ENCODE data around the gene SYTL2. TPM values are rescaled to one million over a fixed set of nuclear protein-coding genes. Genes with fewer than 3 reads are reported as not detected.
A peak's percentile ranks its signal among the peaks of the same experiment; 100 is the strongest.

The SYTL2 gene
- polyA plus RNA-seq, 1 donor from 2014 or later = 2.3 TPM

GRCh38 chr11:85710917-85711316 lies 100.0 kb downstream of the SYTL2 start:
- Histone ChIP-seq H4K20me1 (ENCODE audit: insufficient read depth) (no peaks in the 10 kb centered on the region), H3K79me2 (replicated peaks; ENCODE audit: insufficient read depth, low read length) (no peaks in the 10 kb centered on the region), H3K36me3 (ENCODE audit: insufficient read depth, low read length) (no peaks in the 10 kb centered on the region), H2AFZ (ENCODE audit: low read depth, low read length) (peak overlapping the region; percentile 2), H3F3A (ENCODE audit: insufficient read depth, low read length, poor library complexity, severe bottlenecking) (no peaks in the 10 kb centered on the region), H3K9ac (ENCODE audit: low read length) (no peak overlapping the region), H3K4me2 (ENCODE audit: low read length) (no peak overlapping the region), H3K27me3 (ENCODE audit: insufficient read depth, low read depth, low read length) (no peaks in the 10 kb centered on the region), H3K9me2 (ENCODE audit: insufficient read depth, low read length) (no peaks in the 10 kb centered on the region), H3K9me3 (ENCODE audit: low read length) (no peaks in the 10 kb centered on the region), H3K27ac (ENCODE audit: low read length) (no peak overlapping the region), H3K4me3 (ENCODE audit: low read length) (no peak overlapping the region)
- TF ChIP-seq RAD21 (conservative IDR thresholded peaks at IDR 0.05) = no peak

GRCh38 chr11:85709941-85710702 lies 100.8 kb downstream of the SYTL2 start:
- no peak overlapping the region for H3K27ac ChIP-seq (ENCODE audit: low read length)
- H3K9me2 ChIP-seq (ENCODE audit: insufficient read depth, low read length) = no peaks in the 10 kb centered on the region
- no peaks in the 10 kb centered on the region for H3K9me3 ChIP-seq (ENCODE audit: low read length)
- H3F3A ChIP-seq (ENCODE audit: insufficient read depth, low read length, poor library complexity, severe bottlenecking) = no peaks in the 10 kb centered on the region
- H4K20me1 ChIP-seq (ENCODE audit: insufficient read depth) = no peaks in the 10 kb centered on the region
- no peak overlapping the region for H3K9ac ChIP-seq (ENCODE audit: low read length)
- no peaks in the 10 kb centered on the region for H3K27me3 ChIP-seq (ENCODE audit: insufficient read depth, low read depth, low read length)
- H3K79me2 ChIP-seq (replicated peaks; ENCODE audit: insufficient read depth, low read length) = no peaks in the 10 kb centered on the region
- no peaks in the 10 kb centered on the region for H3K36me3 ChIP-seq (ENCODE audit: insufficient read depth, low read length)
- no peak overlapping the region for H3K4me3 ChIP-seq (ENCODE audit: low read length)
- TF ChIP-seq MXI1 (conservative IDR thresholded peaks at IDR 0.05; ENCODE audit: poor library complexity, severe bottlenecking) = no peak
- no peak for TF ChIP-seq RAD21 (conservative IDR thresholded peaks at IDR 0.05)
- TF ChIP-seq TAF1 (IDR thresholded peaks at IDR 0.05; ENCODE audit: low read depth) = no peak
- no peak for TF ChIP-seq CTCF (IDR thresholded peaks at IDR 0.05; ENCODE audit: poor library complexity, severe bottlenecking)
- no peak for TF ChIP-seq EP300 (conservative IDR thresholded peaks at IDR 0.05; ENCODE audit: poor library complexity, severe bottlenecking)
- TF ChIP-seq POLR2AphosphoS5 (IDR thresholded peaks at IDR 0.05) = no peak
- TF ChIP-seq SMC3 (conservative IDR thresholded peaks at IDR 0.05; ENCODE audit: poor library complexity) = no peak
- no peak overlapping the region for H2AFZ ChIP-seq (ENCODE audit: low read depth, low read length)
- H3K4me2 ChIP-seq (ENCODE audit: low read length) = no peak overlapping the region

GRCh38 chr11:85705800-85706199 lies 105.1 kb downstream of the SYTL2 start:
- Histone ChIP-seq H3K4me2 (ENCODE audit: low read length) (no peak overlapping the region), H2AFZ (ENCODE audit: low read depth, low read length) (no peak overlapping the region), H3K9me2 (ENCODE audit: insufficient read depth, low read length) (no peaks in the 10 kb centered on the region), H3K27me3 (ENCODE audit: insufficient read depth, low read depth, low read length) (no peaks in the 10 kb centered on the region), H4K20me1 (ENCODE audit: insufficient read depth) (no peaks in the 10 kb centered on the region), H3K79me2 (replicated peaks; ENCODE audit: insufficient read depth, low read length) (no peaks in the 10 kb centered on the region), H3K27ac (ENCODE audit: low read length) (no peak overlapping the region), H3K9ac (ENCODE audit: low read length) (no peak overlapping the region), H3K9me3 (ENCODE audit: low read length) (no peaks in the 10 kb centered on the region), H3K4me3 (ENCODE audit: low read length) (no peak overlapping the region), H3F3A (ENCODE audit: insufficient read depth, low read length, poor library complexity, severe bottlenecking) (no peaks in the 10 kb centered on the region), H3K36me3 (ENCODE audit: insufficient read depth, low read length) (no peaks in the 10 kb centered on the region)
- TF ChIP-seq POLR2AphosphoS5 (IDR thresholded peaks at IDR 0.05) (no peak), CTCF (IDR thresholded peaks at IDR 0.05; ENCODE audit: poor library complexity, severe bottlenecking) (no peak), EP300 (conservative IDR thresholded peaks at IDR 0.05; ENCODE audit: poor library complexity, severe bottlenecking) (no peak)

All from neural cell (in vitro differentiated cells).